Astrocyte (in vitro differentiated cells and primary cell): ENCODE data around the gene GJB6.
A peak's percentile ranks its signal among the peaks of the same experiment; 100 is the strongest.

Experiments
- EZH2 ChIP-seq: IDR thresholded peaks from 2 replicates; pipeline ENCODE4 v1.6.1; 2012; ENCODE audit warnings: mild to moderate bottlenecking, low read length, inconsistent platforms; ENCODE audit not compliant: insufficient read depth
- TF ChIP-seq, protein P1 (sequence below): IDR thresholded peaks from 2 replicates; pipeline ENCODE4 v1.5.1; 2011; ENCODE audit warnings: low read depth, mild to moderate bottlenecking, inconsistent platforms, low read length, moderate library complexity; ENCODE audit not compliant: insufficient read depth

- TF ChIP-seq EZH2, result no peak
- TF ChIP-seq, protein P1, sequence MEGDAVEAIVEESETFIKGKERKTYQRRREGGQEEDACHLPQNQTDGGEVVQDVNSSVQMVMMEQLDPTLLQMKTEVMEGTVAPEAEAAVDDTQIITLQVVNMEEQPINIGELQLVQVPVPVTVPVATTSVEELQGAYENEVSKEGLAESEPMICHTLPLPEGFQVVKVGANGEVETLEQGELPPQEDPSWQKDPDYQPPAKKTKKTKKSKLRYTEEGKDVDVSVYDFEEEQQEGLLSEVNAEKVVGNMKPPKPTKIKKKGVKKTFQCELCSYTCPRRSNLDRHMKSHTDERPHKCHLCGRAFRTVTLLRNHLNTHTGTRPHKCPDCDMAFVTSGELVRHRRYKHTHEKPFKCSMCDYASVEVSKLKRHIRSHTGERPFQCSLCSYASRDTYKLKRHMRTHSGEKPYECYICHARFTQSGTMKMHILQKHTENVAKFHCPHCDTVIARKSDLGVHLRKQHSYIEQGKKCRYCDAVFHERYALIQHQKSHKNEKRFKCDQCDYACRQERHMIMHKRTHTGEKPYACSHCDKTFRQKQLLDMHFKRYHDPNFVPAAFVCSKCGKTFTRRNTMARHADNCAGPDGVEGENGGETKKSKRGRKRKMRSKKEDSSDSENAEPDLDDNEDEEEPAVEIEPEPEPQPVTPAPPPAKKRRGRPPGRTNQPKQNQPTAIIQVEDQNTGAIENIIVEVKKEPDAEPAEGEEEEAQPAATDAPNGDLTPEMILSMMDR, result peak; percentile 92
Observed at GRCh38 chr13:20197361-20197834, 34.7 kb downstream of the GJB6 start.
